Activated CD4-positive, alpha-beta T cell treated with anti-CD3 and anti-CD28 coated beads, Interleukin-2, amount 50 U/mL, for 4 hours (primary cell): ENCODE measurements around the gene SH2B3.
A peak's percentile ranks its signal among the peaks of the same experiment; 100 is the strongest.

ENCODE experiments used
- DNase-seq, 2 experiments: peaks; one replicate each; pipeline ENCODE4 v3.0.0-alpha.2; 2020

SH2B3 gene

GRCh38 chr12:111409780-111410430 is 4.2 kb downstream of the SH2B3 start:
- peak; percentile 37 to 42 for DNase-seq

DNA sequence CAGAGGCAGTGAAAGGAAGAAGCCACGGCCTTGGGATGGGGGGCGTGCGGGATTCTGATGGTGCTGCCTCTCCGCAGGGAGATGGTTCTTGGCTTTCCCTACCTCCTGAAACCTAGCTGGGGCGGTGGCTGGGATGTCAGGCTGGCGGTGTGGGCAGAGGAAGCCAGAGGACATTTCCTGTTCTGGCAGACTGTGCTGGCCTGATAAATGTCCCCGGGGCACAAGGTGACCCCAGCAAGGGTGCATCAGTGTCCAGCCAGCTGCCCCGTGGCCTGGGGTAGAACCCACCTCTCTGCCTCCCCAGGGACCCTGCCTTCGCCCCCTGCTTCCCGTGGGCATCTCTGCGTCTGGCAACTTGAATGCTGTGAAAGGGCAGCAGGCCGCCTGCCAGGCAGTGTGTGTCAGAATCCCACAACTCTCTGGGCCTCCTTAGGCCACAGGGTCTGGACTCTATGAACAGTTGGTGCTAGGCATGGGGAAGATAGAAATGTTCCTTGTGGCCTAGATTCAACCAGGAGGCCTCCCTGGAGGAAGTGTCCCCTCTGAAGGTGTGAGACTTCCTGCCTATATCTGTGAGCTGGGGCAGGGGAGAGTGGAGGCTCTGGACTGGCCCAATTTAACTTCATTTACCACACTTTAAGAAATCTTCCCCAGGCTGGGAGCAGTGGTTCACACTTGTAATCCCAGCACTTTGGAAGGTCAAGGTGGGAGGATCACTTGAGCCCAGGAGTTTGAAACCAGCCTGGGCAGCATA is 4.9 kb downstream of the SH2B3 start:
- DNase-seq: no peak

- no peak for DNase-seq
These were observed 5.6 kb downstream of the SH2B3 start for GRCh38 chr12:111411185-111411764.

GRCh38 chr12:111412007-111412829 is 6.5 kb downstream of the SH2B3 start:
- DNase-seq: no peak

DNA sequence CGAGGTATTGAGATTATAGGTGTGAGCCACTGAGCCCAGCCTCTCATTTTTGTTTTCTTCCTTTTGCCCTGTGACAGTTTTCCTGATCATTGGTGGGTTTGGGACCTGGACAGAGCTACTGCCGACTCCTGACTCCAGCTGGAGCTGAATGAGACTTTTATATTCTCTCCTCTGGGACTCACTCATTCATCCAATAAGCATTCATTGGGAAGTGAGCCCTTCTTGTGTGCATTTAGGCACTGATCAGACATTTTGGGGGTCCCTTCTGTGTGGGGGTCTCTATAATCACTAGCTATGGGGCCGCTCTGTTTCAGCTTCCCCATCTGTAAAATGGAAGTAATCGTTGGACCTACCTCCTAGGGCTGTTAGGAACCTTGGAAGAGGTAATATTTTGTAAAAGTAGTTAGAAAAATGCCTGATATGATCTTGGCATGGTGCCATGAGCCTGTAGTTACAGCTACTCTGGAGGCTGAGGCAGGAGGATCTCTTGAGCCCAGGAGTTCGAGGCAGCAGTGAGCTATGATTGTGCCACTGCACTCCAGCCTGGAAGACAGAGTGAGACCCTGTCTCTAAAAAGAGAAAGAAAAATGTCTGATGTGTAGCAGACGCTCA is 7.2 kb downstream of the SH2B3 start:
- DNase-seq: no peak

- DNase-seq: no peak
These were observed 7.8 kb downstream of the SH2B3 start for GRCh38 chr12:111413442-111414086.

GRCh38 chr12:111414711-111415252 is 9.1 kb downstream of the SH2B3 start:
- no peak for DNase-seq

- DNase-seq: no peak
These were observed 11.6 kb downstream of the SH2B3 start for GRCh38 chr12:111417290-111417689.

DNA sequence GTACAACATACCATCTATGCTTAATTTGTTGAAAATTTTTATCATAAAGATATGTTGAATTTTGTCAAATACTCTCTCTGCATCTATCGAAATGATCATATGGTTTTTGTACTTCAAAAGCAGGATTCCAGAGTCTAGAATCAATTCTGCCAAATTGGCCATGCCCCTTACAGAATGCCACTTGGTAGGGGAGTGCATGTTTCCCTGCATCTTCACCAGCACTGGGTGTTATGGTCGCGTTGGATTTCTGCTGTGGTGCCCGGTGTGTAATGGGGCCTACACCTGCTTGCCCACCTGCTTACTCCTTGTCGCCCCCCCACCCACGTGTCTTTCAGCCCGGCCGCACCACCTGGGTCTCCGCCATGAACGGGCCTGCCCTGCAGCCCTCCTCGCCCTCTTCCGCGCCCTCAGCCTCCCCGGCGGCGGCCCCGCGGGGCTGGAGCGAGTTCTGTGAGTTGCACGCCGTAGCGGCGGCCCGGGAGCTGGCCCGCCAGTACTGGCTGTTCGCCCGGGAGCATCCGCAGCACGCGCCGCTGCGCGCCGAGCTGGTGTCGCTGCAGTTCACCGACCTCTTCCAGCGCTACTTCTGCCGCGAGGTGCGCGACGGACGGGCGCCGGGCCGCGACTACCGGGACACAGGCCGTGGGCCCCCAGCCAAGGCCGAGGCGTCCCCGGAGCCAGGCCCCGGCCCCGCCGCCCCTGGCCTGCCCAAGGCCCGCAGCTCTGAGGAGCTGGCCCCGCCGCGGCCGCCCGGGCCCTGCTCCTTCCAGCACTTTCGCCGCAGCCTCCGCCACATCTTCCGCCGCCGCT is 12.3 kb downstream of the SH2B3 start:
- DNase-seq: no peak

DNA sequence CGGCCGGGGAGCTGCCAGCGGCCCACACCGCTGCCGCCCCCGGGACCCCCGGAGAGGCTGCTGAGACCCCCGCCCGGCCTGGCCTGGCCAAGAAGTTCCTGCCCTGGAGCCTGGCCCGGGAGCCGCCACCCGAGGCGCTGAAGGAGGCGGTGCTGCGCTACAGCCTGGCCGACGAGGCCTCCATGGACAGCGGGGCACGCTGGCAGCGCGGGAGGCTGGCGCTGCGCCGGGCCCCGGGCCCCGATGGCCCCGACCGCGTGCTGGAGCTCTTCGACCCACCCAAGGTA is 12.8 kb downstream of the SH2B3 start:
- DNase-seq: no peak

- no peak for DNase-seq
These were observed 14.1 kb downstream of the SH2B3 start for GRCh38 chr12:111419784-111420183.

GRCh38 chr12:111420494-111420893 is 14.8 kb downstream of the SH2B3 start:
- DNase-seq: no peak

DNA sequence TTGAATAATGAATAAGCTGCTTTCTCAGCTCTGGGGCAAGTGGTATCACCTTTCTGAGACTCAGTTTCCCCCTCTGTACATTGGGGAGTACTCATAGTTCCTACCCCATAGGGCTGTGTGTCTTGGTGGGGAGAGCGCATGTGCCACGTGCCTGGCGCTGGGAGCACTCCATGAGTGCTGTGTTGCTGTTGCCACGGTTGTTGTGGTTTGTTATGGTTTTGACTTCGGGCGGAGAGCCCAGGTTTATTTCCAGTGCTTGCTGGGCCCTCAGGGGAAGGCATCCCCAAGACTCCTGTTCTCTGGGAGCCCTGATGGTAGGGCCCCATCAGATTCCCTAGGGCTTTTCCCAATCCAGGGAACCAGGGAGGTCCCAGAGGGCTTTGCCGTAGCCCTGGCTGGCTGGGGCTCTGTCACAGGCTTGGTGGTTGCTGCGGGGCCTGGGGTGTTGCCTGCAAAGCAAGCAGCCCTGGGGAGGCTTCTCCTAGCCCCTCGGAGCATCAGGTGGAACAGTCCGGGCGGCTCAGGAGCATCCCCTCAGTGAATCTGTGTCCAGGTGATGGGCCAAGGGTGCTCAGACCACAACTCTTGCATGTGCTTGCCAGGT is 18.6 kb downstream of the SH2B3 start:
- DNase-seq: no peak

GRCh38 chr12:111424793-111425251 is 19.1 kb downstream of the SH2B3 start:
- DNase-seq: no peak

- DNase-seq: no peak
These were observed 19.9 kb downstream of the SH2B3 start for GRCh38 chr12:111425655-111426054.

DNA sequence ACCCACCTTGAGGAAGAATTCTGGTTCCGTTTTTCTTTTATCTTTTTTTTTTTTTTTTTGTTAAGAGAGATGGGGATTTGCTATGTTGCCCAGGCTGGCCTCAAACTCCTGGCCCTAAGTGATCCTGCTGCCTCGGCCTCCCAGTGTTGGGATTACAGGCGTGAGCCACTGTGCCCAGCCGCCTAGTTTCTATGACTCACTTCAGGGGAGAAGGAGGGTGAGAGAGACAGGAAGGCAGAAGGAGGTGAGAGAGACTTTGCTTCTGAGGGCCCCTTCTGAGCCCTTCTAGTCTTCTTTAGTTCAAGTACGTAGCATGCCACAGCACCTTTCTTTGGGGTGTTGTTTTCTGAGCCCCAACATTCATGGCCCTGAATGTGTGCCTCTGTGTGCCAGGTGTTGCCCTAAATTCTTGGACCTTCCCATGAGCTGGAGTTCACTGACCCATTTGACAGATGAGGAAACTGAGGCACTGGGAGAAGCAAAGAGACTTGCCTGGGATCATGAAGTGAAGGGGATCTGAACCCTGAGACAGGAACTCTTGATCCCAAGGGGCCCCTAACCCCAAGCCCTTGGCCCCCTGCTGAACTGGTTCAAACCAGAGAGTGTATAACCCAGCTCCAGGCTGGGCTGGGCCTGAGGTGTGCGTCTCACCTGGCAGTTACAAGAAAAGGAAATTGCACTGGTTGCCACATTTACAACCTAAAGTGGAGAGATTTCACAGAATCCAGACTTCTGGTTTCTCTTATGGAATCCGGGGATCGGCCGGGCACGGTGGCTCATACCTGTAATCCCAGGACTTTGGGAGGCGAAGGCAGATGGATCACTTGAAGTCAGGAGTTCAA is 20.8 kb downstream of the SH2B3 start:
- no peak for DNase-seq

GRCh38 chr12:111427417-111428074 is 21.8 kb downstream of the SH2B3 start:
- no peak for DNase-seq

- no peak for DNase-seq
These were observed 22.5 kb downstream of the SH2B3 start for GRCh38 chr12:111428081-111428727.

- DNase-seq: no peak
These were observed 23.0 kb downstream of the SH2B3 start for GRCh38 chr12:111428728-111429175.
